BE2C (cell line): Measurements from ENCODE around the gene ADAM19.

ENCODE experiments used
- DNase-seq: peaks from one replicate; pipeline ENCODE4 v3.0.0-alpha.2; 2020
- H3K27me3 ChIP-seq: fragments of 250-450 bp; sonication (Bioruptor Pico); 2 replicates; pipeline ENCODE4 v1.5.1; 2020; ENCODE audit warnings: mild to moderate bottlenecking
- H3K36me3 ChIP-seq: fragments of 250-450 bp; sonication (Bioruptor Pico); 2 replicates; pipeline ENCODE4 v1.5.1; 2020; ENCODE audit warnings: mild to moderate bottlenecking
- H3K4me1 ChIP-seq: fragments of 250-450 bp; sonication (Bioruptor Pico); 2 replicates; pipeline ENCODE4 v1.5.1; 2020
- H3K4me3 ChIP-seq: 2 replicates; pipeline ENCODE4 v1.5.1; 2011; ENCODE audit warnings: low read depth, low read length
- H3K9me3 ChIP-seq: fragments of 250-450 bp; sonication (Bioruptor Pico); 2 replicates; pipeline ENCODE4 v1.5.1; 2020
- CTCF ChIP-seq: IDR thresholded peaks from 2 replicates; pipeline ENCODE4 v1.5.1; 2012; ENCODE audit warnings: mild to moderate bottlenecking, low read depth, low read length

Gene ADAM19

DNA sequence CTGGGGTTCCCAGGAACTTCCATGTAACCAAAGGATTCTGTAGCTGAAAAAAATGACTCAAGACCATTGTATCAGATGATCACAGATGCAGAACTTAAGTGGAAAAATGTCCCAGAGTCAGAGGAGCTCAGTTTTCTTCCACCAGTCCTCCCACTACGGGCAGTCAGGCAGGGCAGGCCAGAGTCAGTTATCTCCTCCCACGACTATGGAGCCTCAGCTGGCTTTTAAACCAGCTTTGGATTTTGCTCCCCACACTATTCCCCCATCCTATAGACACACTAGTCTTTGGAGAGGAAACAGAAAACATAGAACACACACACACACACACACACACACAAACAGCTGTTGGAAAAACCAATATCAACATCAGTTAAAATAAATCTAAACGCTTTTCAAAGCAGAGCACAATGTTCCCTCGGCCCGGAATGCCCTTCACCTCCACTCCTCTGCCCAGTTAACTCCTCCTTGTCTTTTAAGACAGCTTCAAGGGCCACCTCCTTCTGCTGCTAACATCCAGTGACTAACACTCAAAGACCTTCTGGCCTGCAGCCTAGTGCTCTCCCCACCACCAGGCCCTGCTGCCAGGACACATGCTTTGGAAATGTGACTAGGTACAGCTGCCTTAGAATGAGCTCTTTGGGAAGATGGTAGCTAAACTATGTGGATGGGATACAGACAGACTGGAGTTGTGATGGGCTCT lies 58.8 kb downstream of the ADAM19 start:
- H3K36me3 ChIP-seq: no peaks in the 10 kb centered on the region

DNA sequence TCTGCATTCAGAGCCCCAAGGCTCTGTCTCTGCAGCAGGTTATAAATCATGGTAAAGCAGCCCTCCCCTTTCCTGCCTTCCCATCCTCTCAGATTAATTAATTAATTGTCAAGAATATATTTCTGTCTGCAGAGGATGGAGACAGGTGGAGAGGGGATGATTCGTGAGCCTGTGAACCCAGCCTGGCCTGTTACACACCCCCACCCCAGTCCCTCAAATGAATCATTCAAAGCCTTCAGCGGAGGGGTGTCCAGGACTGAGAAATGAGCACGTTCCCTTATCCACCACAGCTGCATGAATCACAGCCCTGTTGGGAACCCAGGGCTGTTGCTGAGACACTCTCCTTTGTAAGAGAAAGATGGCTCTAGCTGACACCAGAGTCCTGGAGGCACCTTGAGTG lies 59.6 kb downstream of the ADAM19 start:
- Histone ChIP-seq H3K9me3 (no peaks in the 10 kb centered on the region), H3K4me3 (no peak overlapping the region), H3K4me1 (no peaks in the 10 kb centered on the region), H3K27me3 (no peaks in the 10 kb centered on the region), H3K36me3 (no peaks in the 10 kb centered on the region)
- DNase-seq: no peak
- TF ChIP-seq CTCF: no peak

More for the DNA sequence above, 58.8 kb downstream of the ADAM19 start:
- DNase-seq: no peak
- no peaks in the 10 kb centered on the region for H3K27me3 ChIP-seq
- no peak overlapping the region for H3K4me3 ChIP-seq
- no peaks in the 10 kb centered on the region for H3K9me3 ChIP-seq
- no peak for TF ChIP-seq CTCF
- H3K4me1 ChIP-seq: no peaks in the 10 kb centered on the region

DNA sequence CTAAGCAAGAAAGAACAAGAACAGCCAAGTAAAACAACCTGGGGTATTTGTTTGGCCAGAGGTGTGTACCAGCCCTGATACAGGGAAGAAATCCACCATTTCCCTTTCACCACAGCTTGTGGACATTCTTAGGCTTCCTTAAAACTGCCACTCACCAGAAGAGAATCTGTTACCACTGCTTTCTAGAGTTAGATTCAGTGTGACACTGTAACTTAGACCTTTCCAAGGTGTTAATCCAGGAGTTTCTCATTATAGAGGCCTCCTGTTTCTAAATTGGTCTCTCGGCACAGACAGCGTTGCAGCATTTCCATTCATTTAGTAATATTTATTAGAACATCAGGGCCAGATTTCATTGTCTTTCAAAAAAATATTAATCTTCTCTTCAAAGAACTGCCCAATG lies 60.6 kb downstream of the ADAM19 start:
- no peak for DNase-seq
- Histone ChIP-seq H3K27me3 (no peaks in the 10 kb centered on the region), H3K36me3 (no peaks in the 10 kb centered on the region), H3K4me1 (no peaks in the 10 kb centered on the region), H3K4me3 (no peak overlapping the region), H3K9me3 (no peaks in the 10 kb centered on the region)
- no peak for TF ChIP-seq CTCF

- Histone ChIP-seq H3K36me3 (no peaks in the 10 kb centered on the region), H3K4me3 (no peak overlapping the region), H3K4me1 (no peaks in the 10 kb centered on the region), H3K9me3 (no peaks in the 10 kb centered on the region), H3K27me3 (no peaks in the 10 kb centered on the region)
- DNase-seq: no peak
- TF ChIP-seq CTCF: no peak
Observed at GRCh38 chr5:157513182-157513581, 62.4 kb downstream of the ADAM19 start.

- H3K9me3 ChIP-seq: no peaks in the 10 kb centered on the region
- TF ChIP-seq CTCF: no peak
- H3K4me3 ChIP-seq: no peak overlapping the region
- H3K4me1 ChIP-seq: no peaks in the 10 kb centered on the region
- H3K36me3 ChIP-seq: no peaks in the 10 kb centered on the region
- no peaks in the 10 kb centered on the region for H3K27me3 ChIP-seq
- peak; percentile 52 for DNase-seq
Observed at GRCh38 chr5:157511651-157512644, 63.6 kb downstream of the ADAM19 start.

DNA sequence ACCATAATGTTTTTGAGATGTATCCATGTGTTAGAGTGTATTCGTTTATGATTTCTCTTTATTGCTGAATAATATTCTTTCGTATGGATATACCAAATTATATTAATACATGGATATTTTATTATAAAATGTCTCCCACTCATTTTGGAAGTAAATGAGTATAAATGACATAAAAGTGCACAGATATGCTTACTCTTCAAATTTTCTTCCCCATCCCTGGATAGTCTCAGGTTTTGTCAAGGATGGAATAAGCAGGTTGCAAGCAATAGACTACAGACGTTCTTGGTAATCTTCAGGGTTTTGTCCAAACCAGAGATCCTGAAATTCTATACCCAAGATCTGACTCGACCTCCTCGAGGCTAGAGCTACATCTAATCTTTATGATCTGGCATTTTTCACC lies 64.9 kb downstream of the ADAM19 start:
- Histone ChIP-seq H3K27me3 (0 out of 2 replicates have a peak, but pooled peaks cover 4% of the 10 kb centered on the region), H3K4me1 (no peaks in the 10 kb centered on the region), H3K36me3 (no peaks in the 10 kb centered on the region), H3K9me3 (no peaks in the 10 kb centered on the region), H3K4me3 (no peak overlapping the region)
- TF ChIP-seq CTCF: no peak
- DNase-seq: no peak
